ACC112 (cell line): ENCODE data around the gene LONP2.
"Not testable (repeated sequence)": the region's sequence is repeated elsewhere in the genome, so short reads cannot be mapped to it uniquely, and the experiment has no call there.

ENCODE experiments used
- H2AFZ ChIP-seq: fragments of 200-600 bp; sonication (generic); one replicate; pipeline ENCODE4 v1.6.0; 2017; ENCODE audit warnings: antibody characterized with exemption, low read length; ENCODE audit not compliant: unreplicated experiment
- H3K27ac ChIP-seq: fragments of 200-600 bp; sonication (generic); 2 replicates; pipeline ENCODE4 v1.5.1; 2014; ENCODE audit warnings: low read depth, mild to moderate bottlenecking, antibody characterized with exemption, low read length, moderate library complexity
- H3K27me3 ChIP-seq: fragments of 200-600 bp; sonication (generic); 2 replicates; pipeline ENCODE4 v1.6.1; 2014; ENCODE audit warnings: mild to moderate bottlenecking, antibody characterized with exemption, low read length, moderate library complexity, mixed read lengths; ENCODE audit not compliant: insufficient read depth
- H3K36me3 ChIP-seq: fragments of 200-600 bp; sonication (generic); 2 replicates; pipeline ENCODE4 v1.6.1; 2016; ENCODE audit warnings: mild to moderate bottlenecking, antibody characterized with exemption, low read length, moderate library complexity, mixed read lengths; ENCODE audit not compliant: insufficient read depth
- H3K4me1 ChIP-seq: fragments of 200-600 bp; sonication (generic); one replicate; pipeline ENCODE4 v1.6.1; 2016; ENCODE audit warnings: low read length, mixed read lengths; ENCODE audit not compliant: insufficient read depth, unreplicated experiment, control insufficient read depth
- H3K4me3 ChIP-seq: fragments of 200-600 bp; sonication (generic); 2 replicates; pipeline ENCODE4 v1.5.1; 2014; ENCODE audit warnings: mild to moderate bottlenecking, low read depth, low read length
- H3K79me2 ChIP-seq: fragments of 200-600 bp; sonication (generic); one replicate; pipeline ENCODE4 v1.6.0; 2016; ENCODE audit warnings: low read length; ENCODE audit not compliant: control insufficient read depth, unreplicated experiment, insufficient read depth

LONP2 gene

DNA sequence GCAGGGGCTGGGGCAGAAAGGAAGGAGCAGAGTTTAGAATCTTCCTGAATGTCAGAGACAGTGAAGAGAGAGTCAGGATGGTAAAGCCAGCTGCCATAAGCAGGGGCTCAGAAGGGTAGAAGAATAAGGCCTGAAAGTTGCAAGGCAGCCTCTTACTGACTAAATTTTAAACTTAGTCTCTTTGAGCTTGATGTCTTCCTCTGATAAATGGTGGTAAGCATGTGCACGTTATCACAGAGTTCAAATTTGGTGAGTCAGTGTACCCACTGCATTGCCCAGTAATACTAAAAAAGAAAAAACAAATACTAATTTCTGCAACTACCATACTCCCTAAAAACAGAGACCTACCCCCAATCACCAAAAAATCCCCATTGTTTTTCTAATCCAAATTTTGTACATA is 96.0 kb downstream of the LONP2 start:
- Histone ChIP-seq H3K27me3 (no peaks in the 10 kb centered on the region), H2AFZ (no peak overlapping the region), H3K27ac (no peak overlapping the region), H3K4me3 (no peak overlapping the region), H3K79me2 (no peaks in the 10 kb centered on the region), H3K4me1 (peaks cover 7% of the 10 kb centered on the region), H3K36me3 (peaks cover 22% of the 10 kb centered on the region)

DNA sequence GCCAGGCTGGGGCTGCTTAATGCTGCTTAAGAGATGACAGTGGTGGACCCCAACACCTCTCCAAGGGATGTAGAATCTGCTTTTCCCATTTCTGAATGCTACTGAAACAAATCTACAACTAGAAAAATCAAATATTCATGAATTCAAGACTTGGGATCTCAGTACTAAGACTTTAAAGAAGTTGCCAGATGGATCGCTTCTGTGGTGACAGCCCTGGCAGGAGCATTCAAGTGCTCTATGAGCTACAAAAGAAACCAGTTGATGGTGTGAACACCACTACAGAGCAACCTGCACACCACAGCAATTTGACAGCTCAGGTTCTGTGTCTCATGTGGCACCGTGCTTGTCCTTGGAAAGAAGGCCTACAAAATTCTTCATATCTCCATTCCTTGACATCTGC is 98.5 kb downstream of the LONP2 start:
- Histone ChIP-seq H3K4me3 (no peak overlapping the region), H3K4me1 (no peaks in the 10 kb centered on the region), H3K27ac (no peak overlapping the region), H3K27me3 (no peaks in the 10 kb centered on the region), H2AFZ (no peak overlapping the region), H3K36me3 (peaks cover 20% of the 10 kb centered on the region), H3K79me2 (no peaks in the 10 kb centered on the region)

DNA sequence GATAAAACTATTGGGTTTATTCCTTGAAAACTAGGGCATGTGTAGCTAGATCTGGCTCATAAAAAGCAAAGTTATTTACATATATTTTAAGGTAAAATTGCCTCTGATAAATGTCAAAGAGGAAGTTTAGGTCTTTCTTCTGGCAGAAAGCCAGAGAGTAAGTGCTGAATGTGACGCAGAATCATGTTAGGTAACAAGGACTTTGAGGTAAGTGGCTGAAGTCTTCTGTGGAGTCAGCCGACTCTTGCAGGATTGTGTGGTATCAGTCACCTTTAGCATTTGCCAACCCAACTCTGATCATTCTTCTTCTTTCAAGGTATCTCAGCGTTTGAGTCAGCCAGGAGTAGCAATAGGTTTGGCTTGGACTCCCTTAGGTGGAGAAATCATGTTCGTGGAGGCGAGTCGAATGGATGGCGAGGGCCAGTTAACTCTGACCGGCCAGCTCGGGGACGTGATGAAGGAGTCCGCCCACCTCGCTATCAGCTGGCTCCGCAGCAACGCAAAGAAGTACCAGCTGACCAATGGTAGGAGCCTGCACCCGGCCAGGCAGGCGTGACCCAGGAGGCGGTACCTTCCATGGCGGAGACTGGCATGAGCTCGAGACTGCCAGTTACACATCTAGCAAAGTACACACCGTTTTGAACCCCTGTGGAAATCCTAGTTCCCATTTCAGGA is 103.2 kb downstream of the LONP2 start:
- Histone ChIP-seq H3K79me2 (no peaks in the 10 kb centered on the region), H3K27me3 (no peaks in the 10 kb centered on the region), H3K4me1 (no peaks in the 10 kb centered on the region), H3K4me3 (no peak overlapping the region), H2AFZ (no peak overlapping the region), H3K36me3 (peaks cover 19% of the 10 kb centered on the region), H3K27ac (no peak overlapping the region)

DNA sequence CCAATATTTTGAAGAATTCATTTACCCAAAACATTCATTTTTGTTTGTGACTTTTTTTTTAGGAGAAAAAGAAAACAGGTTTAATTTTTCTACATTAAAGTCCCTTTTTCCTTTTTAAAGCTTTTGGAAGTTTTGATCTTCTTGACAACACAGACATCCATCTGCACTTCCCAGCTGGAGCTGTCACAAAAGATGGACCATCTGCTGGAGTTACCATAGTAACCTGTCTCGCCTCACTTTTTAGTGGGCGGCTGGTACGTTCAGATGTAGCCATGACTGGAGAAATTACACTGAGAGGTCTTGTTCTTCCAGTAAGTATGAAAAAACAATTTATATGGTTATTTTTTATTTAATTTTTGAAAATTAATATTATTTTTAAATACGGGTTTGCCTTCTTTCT is 103.9 kb downstream of the LONP2 start:
- no peak overlapping the region for H3K4me3 ChIP-seq
- no peak overlapping the region for H2AFZ ChIP-seq
- no peaks in the 10 kb centered on the region for H3K4me1 ChIP-seq
- no peaks in the 10 kb centered on the region for H3K79me2 ChIP-seq
- no peak overlapping the region for H3K27ac ChIP-seq
- H3K36me3 ChIP-seq = peaks cover 19% of the 10 kb centered on the region
- no peaks in the 10 kb centered on the region for H3K27me3 ChIP-seq

DNA sequence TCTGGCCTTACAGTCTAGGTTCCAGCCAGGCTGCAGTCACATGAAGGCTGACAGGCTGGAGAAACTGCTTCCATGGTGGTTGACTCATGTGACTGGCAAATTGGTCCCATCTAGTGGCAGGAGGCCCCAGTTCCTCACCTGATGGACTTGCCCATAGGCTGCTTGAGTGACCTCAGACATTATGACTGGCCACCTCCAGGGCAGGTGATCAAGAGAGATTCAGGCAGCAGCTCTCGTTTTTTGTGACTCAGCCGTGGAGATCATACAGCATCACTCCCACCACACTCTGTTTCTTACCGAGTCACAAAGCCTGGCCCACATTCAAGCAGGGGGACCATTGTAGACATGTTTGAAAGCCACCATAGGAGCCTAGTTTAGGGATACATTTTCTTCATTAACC is 106.6 kb downstream of the LONP2 start:
- Histone ChIP-seq H3K36me3 (peaks cover 12% of the 10 kb centered on the region), H3K4me1 (no peaks in the 10 kb centered on the region), H3K27ac (no peak overlapping the region)

DNA sequence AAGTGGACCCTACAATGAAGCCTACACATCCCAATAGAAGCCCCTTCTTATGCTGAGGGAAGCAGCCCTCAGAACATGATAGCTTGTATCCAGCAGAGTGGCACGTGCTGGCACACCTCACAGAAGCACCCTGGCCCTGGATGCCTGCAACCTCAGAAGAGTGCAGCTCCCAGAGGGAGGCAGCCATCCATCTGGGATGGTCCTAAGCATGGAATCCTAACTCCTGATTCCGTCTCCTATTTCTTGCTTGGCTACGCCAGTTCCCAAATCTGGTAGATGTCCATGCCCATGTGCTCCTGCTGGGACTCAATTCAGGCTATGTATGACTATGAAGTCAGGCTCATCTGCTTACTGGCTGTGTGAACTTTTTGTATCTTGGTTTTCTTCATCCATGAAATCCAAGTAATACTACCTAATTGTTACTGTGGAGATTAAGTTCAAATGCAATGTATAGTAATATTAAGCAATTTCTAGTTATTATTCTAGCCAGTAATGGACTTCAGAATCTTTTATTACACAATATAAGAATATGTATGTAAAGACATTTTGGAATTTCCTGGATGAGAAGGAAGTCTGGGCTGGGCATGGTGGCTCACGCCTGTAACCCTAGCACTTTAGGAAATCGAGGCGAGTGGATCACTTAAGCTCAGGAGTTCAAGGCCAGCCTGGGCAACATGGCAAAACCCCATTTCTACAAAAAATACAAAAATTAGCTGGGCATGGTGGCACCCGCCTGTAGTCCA is 108.7 kb downstream of the LONP2 start:
- Histone ChIP-seq H2AFZ (no peak overlapping the region), H3K27ac (no peak overlapping the region), H3K27me3 (no peaks in the 10 kb centered on the region), H3K4me3 (no peak overlapping the region), H3K36me3 (peaks cover 10% of the 10 kb centered on the region), H3K4me1 (no peaks in the 10 kb centered on the region), H3K79me2 (peaks cover under 1% of the 10 kb centered on the region)

More for the DNA sequence above, 106.6 kb downstream of the LONP2 start:
- Histone ChIP-seq H2AFZ (no peak overlapping the region), H3K27me3 (no peaks in the 10 kb centered on the region), H3K4me3 (no peak overlapping the region), H3K79me2 (no peaks in the 10 kb centered on the region)

DNA sequence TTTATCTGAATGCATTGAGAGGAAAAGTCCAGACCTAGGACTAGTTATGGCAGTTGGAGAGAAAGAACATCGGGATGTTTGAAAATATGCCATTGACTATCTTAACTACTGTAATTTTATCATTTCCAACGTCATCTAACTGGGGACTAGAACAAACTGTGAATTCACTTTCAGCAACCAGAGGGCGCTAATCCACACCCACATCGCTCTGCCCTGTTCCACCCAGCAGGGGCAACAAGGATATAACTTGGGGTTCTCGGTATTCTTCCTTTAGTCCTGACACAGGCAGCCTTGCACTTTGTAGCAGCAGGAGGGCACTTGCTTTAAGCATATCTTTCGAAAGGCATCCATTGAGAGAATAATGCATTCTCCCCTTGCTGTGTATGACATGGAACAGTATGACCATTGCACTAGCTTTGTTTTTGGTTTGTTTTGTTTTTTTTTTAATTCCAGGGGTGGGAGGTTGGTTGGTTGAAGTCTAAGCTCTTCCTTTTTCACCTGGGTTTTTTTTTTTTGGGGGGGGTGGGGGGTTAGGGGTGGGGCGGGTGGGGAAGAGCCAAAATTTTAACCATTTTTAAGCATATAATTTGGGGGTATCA is 109.6 kb downstream of the LONP2 start:
- no peak overlapping the region for H3K4me3 ChIP-seq
- H3K27ac ChIP-seq = no peak overlapping the region
- H3K4me1 ChIP-seq = no peaks in the 10 kb centered on the region
- H3K27me3 ChIP-seq = no peaks in the 10 kb centered on the region
- peaks cover 12% of the 10 kb centered on the region for H3K36me3 ChIP-seq
- peaks cover 9% of the 10 kb centered on the region for H3K79me2 ChIP-seq
- no peak overlapping the region for H2AFZ ChIP-seq

DNA sequence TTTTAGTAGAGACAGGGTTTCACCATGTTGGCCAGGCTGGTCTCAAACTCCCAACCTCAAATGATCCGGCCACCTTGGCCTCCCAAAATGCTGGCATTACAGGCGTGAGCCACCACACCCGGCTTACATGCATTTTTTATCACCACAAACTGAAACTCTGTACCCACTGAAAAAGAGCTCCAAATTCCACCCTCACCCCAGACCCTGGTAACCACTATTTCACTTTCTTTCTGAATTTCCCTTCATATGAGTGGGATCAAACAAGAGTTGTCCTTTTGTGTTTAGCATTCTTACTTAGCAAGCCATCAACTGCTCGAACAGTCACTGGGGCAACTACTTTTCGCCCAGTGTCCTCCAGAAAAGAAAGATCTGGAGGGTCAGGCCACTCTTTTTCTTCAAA is 110.3 kb downstream of the LONP2 start:
- H3K27ac ChIP-seq, H3K27me3 ChIP-seq, H2AFZ ChIP-seq, H3K4me3 ChIP-seq, H3K4me1 ChIP-seq: not testable (repeated sequence)
- peaks cover 14% of the 10 kb centered on the region for H3K36me3 ChIP-seq
- peaks cover 14% of the 10 kb centered on the region for H3K79me2 ChIP-seq

DNA sequence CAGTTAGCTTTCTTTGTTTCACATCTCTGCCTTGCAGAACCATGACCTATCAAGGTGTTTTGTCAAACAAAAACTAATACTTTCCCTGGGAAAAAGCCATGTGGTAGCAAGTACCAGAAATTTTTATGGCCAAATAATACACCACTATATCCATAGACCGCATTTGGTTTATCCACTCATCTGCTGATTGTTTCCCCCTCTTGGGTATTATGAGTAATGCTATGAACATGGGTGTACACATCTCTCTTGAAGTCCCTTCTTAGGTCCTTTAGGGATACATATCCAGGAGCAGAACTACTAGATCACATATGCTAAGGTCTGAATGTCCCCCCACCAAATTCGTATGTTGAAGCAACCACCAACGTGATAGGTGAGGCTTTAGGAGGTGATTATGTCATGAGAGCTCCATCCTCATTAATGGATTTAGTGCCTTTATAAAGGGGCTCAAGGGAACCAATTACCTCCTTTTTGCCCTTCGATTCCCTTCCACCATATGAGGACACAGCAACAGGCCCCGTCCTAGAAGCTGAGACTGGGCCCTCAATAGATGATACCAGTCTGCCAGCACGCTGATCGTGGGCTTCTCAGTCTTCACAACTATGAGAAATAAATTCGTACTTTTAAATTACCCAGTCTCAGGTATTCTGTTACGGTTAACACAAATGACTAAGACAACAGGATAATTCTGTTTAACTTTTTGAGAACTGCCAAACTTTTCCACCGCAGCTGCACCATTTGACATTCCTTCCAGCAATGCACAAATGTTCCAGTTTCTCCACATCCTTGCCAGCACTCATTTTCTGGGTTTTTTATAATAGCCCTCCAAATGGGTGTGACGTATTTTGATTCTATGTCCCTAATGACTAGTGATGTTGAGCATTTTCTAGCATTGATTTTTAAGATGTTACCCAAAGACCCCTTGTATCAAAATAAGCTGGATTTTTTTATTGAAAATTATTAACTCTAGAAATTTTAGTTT is 111.1 kb downstream of the LONP2 start:
- Histone ChIP-seq H3K27ac (no peak overlapping the region), H3K4me1 (no peaks in the 10 kb centered on the region), H3K79me2 (peaks cover 20% of the 10 kb centered on the region), H3K4me3 (no peak overlapping the region), H3K36me3 (peaks cover 9% of the 10 kb centered on the region), H3K27me3 (no peaks in the 10 kb centered on the region), H2AFZ (no peak overlapping the region)

DNA sequence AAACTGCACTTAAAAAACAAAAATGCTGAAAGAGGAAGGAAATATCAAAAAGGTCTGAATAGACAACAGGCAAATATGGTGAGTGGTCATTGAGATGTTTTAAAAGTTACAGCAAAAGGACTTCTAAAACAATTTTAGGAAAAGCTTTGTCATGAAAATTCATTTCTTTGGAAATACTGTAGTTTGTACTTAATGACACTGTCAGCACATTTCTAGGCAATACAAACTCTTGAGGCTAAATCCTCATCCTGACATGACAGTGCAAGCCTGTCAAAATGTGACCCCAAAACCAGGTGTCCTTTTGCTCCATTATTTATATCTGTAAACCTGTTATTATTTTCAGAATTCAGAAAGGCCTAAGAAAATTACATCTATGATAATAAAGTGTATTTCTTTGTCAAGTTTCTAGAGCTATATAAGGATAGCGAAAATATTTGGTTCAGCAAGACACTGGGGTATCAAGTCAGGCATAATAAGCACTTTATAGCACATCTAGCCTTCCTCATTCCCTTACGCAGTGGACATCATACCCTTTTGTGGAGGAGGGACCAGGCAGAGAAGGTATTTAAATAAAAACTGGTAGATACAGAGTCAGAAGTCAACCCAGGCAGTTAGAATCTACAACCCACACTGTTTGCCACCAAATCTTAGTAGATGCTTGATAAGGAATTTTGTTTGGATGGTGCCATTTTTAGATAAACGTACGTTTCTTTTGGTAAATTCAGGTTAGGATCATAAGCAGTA is 112.7 kb downstream of the LONP2 start:
- Histone ChIP-seq H3K79me2 (peaks cover 30% of the 10 kb centered on the region), H3K27ac (no peak overlapping the region), H2AFZ (no peak overlapping the region), H3K4me3 (no peak overlapping the region), H3K4me1 (no peaks in the 10 kb centered on the region), H3K27me3 (no peaks in the 10 kb centered on the region), H3K36me3 (peaks cover 15% of the 10 kb centered on the region)
